ENCODE measurements around the gene MEF2D.

GRCh38 chr1:156435545-156436140, 64.9 kb downstream of the MEF2D start:
- no peak for TF ChIP-seq CTCF (IDR thresholded peaks at IDR 0.05; ENCODE audit: low read depth, low read length)
- TF ChIP-seq EZH2phosphoT487 (IDR thresholded peaks at IDR 0.05; ENCODE audit: low read depth) = no peak

Data from OCI-LY3 (cell line).